IMR-90 (cell line): Measurements from ENCODE around the gene ZNF627. TPM values are rescaled to one million over a fixed set of nuclear protein-coding genes. Genes with fewer than 3 reads are reported as not detected.

ENCODE experiments used
- ATAC-seq: fragments of 200-7000 bp; cut with Tn5 transposase; 2 replicates; pipeline ENCODE4 v1.9.1; 2020; ENCODE audit warnings: low read depth, mild to moderate bottlenecking, moderate library complexity
- BruUV-seq: library from RNA; stranded (reverse); fragments of 400-500 nt; replicated peaks from 2 replicates; lab custom pipeline; 2021; lab: Mats Ljungman, UMichigan
- CTCF ChIA-PET: fragments of 300-600 bp; formaldehyde crosslinking; extraction: SDS; loops from one replicate; lab custom pipeline; 2021; ENCODE audit warnings: antibody characterized with exemption; lab: Yijun Ruan, JAX
- POLR2A ChIA-PET: fragments of 300-600 bp; sonication (Branson Sonifier 250); formaldehyde crosslinking; loops from one replicate; lab custom pipeline; 2022; ENCODE audit warnings: antibody characterized with exemption; ENCODE audit not compliant: unreplicated experiment; lab: Charles Lee
- DNase-seq: peaks from one replicate; pipeline ENCODE4 v3.0.0; 2013
- H2AFZ ChIP-seq: replicated peaks from 2 replicates; pipeline ENCODE3; 2013; ENCODE audit warnings: low read length, mild to moderate bottlenecking; ENCODE audit not compliant: poor library complexity
- H2AK5ac ChIP-seq: 2 replicates; pipeline ENCODE4 v1.6.1; 2013; ENCODE audit warnings: low read depth, low read length, inconsistent platforms
- H2AK9ac ChIP-seq: replicated peaks from 2 replicates; pipeline ENCODE3; 2013; ENCODE audit warnings: mild to moderate bottlenecking, low read depth, low read length, moderate library complexity; ENCODE audit not compliant: poor library complexity
- H2BK120ac ChIP-seq: 2 replicates; pipeline ENCODE4 v1.6.1; 2013; ENCODE audit warnings: low read depth, low read length, inconsistent platforms
- H2BK15ac ChIP-seq: 3 replicates; pipeline ENCODE4 v1.6.1; 2013; ENCODE audit warnings: low read depth, low read length, inconsistent platforms
- H2BK20ac ChIP-seq: 2 replicates; pipeline ENCODE4 v1.6.1; 2013; ENCODE audit warnings: low read depth, mild to moderate bottlenecking, inconsistent platforms, low read length, moderate library complexity
- H2BK5ac ChIP-seq: 2 replicates; pipeline ENCODE4 v1.6.1; 2013; ENCODE audit warnings: mild to moderate bottlenecking, low read depth, low read length, inconsistent platforms; ENCODE audit not compliant: poor library complexity, severe bottlenecking
- H3K14ac ChIP-seq: replicated peaks from 2 replicates; pipeline ENCODE4 v1.6.1; 2013; ENCODE audit warnings: low read depth, low read length, inconsistent platforms
- H3K18ac ChIP-seq: 2 replicates; pipeline ENCODE4 v1.6.1; 2013; ENCODE audit warnings: low read depth, low read length, control low read depth
- H3K23ac ChIP-seq: 2 replicates; pipeline ENCODE4 v1.6.1; 2013; ENCODE audit warnings: low read depth, low read length, inconsistent platforms
- H3K27ac ChIP-seq: 2 replicates; pipeline ENCODE4 v1.5.1; 2013; ENCODE audit warnings: mild to moderate bottlenecking, control low read depth, low read length; ENCODE audit not compliant: insufficient read depth
- H3K27me3 ChIP-seq: 2 replicates; pipeline ENCODE4 v1.6.1; 2013; ENCODE audit warnings: low read length; ENCODE audit not compliant: control insufficient read depth, insufficient read depth
- H3K36me3 ChIP-seq: 2 replicates; pipeline ENCODE4 v1.6.1; 2013; ENCODE audit warnings: low read length, mixed read lengths; ENCODE audit not compliant: control insufficient read depth, insufficient read depth
- H3K4ac ChIP-seq: 2 replicates; pipeline ENCODE4 v1.6.1; 2013; ENCODE audit warnings: low read depth, low read length, inconsistent platforms
- H3K4me1 ChIP-seq: 2 replicates; pipeline ENCODE4 v1.6.1; 2013; ENCODE audit warnings: low read length, mixed read lengths; ENCODE audit not compliant: control insufficient read depth, insufficient read depth
- H3K4me2 ChIP-seq: 2 replicates; pipeline ENCODE4 v1.6.1; 2013; ENCODE audit warnings: low read depth, mild to moderate bottlenecking, control low read depth, low read length, moderate library complexity
- H3K4me3 ChIP-seq: 2 replicates; pipeline ENCODE4 v1.5.1; 2013; ENCODE audit warnings: low read depth, mild to moderate bottlenecking, control low read depth, low read length, moderate library complexity; ENCODE audit not compliant: insufficient read depth
- H3K56ac ChIP-seq: 2 replicates; pipeline ENCODE4 v1.6.1; 2013; ENCODE audit warnings: low read length, inconsistent platforms; ENCODE audit not compliant: insufficient read depth; ENCODE audit errors: extremely low read depth
- H3K79me1 ChIP-seq, 2 experiments: 2 replicates each; pipeline ENCODE4 v1.6.1; 2013; ENCODE audit warnings: low read length in 2 of 2, inconsistent platforms in 1 of 2, low read depth in 1 of 2
- H3K9ac ChIP-seq: 2 replicates; pipeline ENCODE4 v1.6.1; 2013; ENCODE audit warnings: low read depth, low read length, control low read depth
- H3K9me1 ChIP-seq: 2 replicates; pipeline ENCODE4 v1.6.1; 2013; ENCODE audit warnings: low read length, inconsistent platforms; ENCODE audit not compliant: insufficient read depth
- H3K9me3 ChIP-seq: 2 replicates; pipeline ENCODE4 v1.6.1; 2013; ENCODE audit warnings: low read length; ENCODE audit not compliant: control insufficient read depth, insufficient read depth
- H4K20me1 ChIP-seq: 2 replicates; pipeline ENCODE4 v1.6.1; 2013; ENCODE audit warnings: low read length, inconsistent platforms; ENCODE audit not compliant: insufficient read depth
- H4K5ac ChIP-seq: 2 replicates; pipeline ENCODE4 v1.6.1; 2013; ENCODE audit warnings: mild to moderate bottlenecking, low read depth, low read length, control low read depth
- H4K8ac ChIP-seq, 2 experiments: 2 replicates each; pipeline ENCODE4 v1.6.1; 2013; ENCODE audit warnings: low read depth in 2 of 2, low read length in 2 of 2, control low read depth in 1 of 2, inconsistent platforms in 1 of 2
- H4K91ac ChIP-seq: 2 replicates; pipeline ENCODE4 v1.6.1; 2013; ENCODE audit warnings: low read depth, low read length, inconsistent platforms; ENCODE audit not compliant: insufficient read depth
- CEBPB ChIP-seq: IDR thresholded peaks from 2 replicates; pipeline ENCODE4 v1.6.1; 2012; ENCODE audit warnings: low read depth, low read length, improper control_type of control experiment
- CHD1 ChIP-seq: IDR thresholded peaks from 2 replicates; pipeline ENCODE4 v1.6.1; 2012; ENCODE audit warnings: low read depth, low read length, improper control_type of control experiment
- MAZ ChIP-seq: IDR thresholded peaks from 2 replicates; pipeline ENCODE4 v1.6.1; 2012; ENCODE audit warnings: low read depth, mild to moderate bottlenecking, low read length, improper control_type of control experiment, moderate library complexity, borderline replicate concordance
- MXI1 ChIP-seq: IDR thresholded peaks from 2 replicates; pipeline ENCODE4 v1.6.1; 2012; ENCODE audit warnings: low read depth, mild to moderate bottlenecking, low read length, moderate library complexity, borderline replicate concordance
- RAD21 ChIP-seq: IDR thresholded peaks from 2 replicates; pipeline ENCODE4 v1.6.1; 2012; ENCODE audit warnings: low read length, improper control_type of control experiment
- SMC3 ChIP-seq: fragments of 150-350 bp; IDR thresholded peaks from 2 replicates; pipeline ENCODE4 v1.6.1; 2016; ENCODE audit warnings: low read depth, mild to moderate bottlenecking, antibody characterized with exemption, low read length, moderate library complexity
- WGBS, 2 experiments: methylation state at CpG; one replicate each; pipeline versions ENCODE4 v1.1.5 to v1.1.7; 2013; ENCODE audit warnings: missing lambda C conversion rate in 2 of 2; ENCODE audit not compliant: insufficient read length in 1 of 2; ENCODE audit errors: extremely low coverage in 2 of 2; 5-methylcytosine and 5-hydroxymethylcytosine counted together
- dilution Hi-C: fragments of 300-500 bp; cut with HindIII; formaldehyde crosslinking; loops from one replicate; pipeline ENCODE4 v1.14.3; 2018; ENCODE audit warnings: low sequenced_read_pairs; ENCODE audit not compliant: unreplicated experiment
- in situ Hi-C: fragments of 300-500 bp; cut with MboI; formaldehyde crosslinking; loops from 3 replicates; pipeline ENCODE4 v1.14.3; 2019; ENCODE audit warnings: low sequenced_read_pairs, inconsistent platforms, mixed read lengths
- intact Hi-C: fragments of 100-400 bp; cut with micrococcal nuclease; formaldehyde crosslinking; loops from 2 replicates; pipeline ENCODE4 v1.10.0; 2022
- polyA plus RNA-seq, 3 experiments: library from polyadenylated mRNA; depleted of rRNA; stranded (reverse); fragments of >200 nt; gene quantifications; 2 replicates each; pipeline ENCODE4 v1.2.3, GENCODE V29; 2012; ENCODE audit warnings: low replicate concordance in 1 of 3
- total RNA-seq: library from RNA; depleted of rRNA; stranded (reverse); fragments of >200 nt; gene quantifications from 2 replicates; pipeline ENCODE4 v1.2.3, GENCODE V29; 2012

The ZNF627 gene
- total and polyA plus RNA-seq, 2 of the 4 experiments (the other 2 are of a cell fraction) = 6.3 to 34.4 TPM

- ChIA-PET POLR2A (no interaction called here), CTCF (no interaction called here)
- dilution Hi-C loops (no loop called here), intact Hi-C loops (no loop called here), in situ Hi-C loops (no loop called here)
- Histone ChIP-seq H3K79me1 (peaks cover 4 to 12% of the 10 kb centered on the region in 2 experiments; a peak in 3 of 4 replicates), H4K8ac (no peak overlapping the region), H4K20me1 (no peaks in the 10 kb centered on the region), H3K56ac (no peak overlapping the region), H3K4me2 (no peak overlapping the region), H2AK9ac (no peak overlapping the region), H4K91ac (no peak overlapping the region), H3K9ac (no peak overlapping the region), H2BK15ac (no peak overlapping the region), H3K23ac (no peak overlapping the region), H3K4ac (no peak overlapping the region), H3K36me3 (no peaks in the 10 kb centered on the region), H2AFZ (no peak overlapping the region), H2BK20ac (no peak overlapping the region), H3K27ac (no peak overlapping the region), H3K4me1 (no peaks in the 10 kb centered on the region), H3K27me3 (no peaks in the 10 kb centered on the region), H3K9me3 (no peaks in the 10 kb centered on the region), H3K9me1 (no peaks in the 10 kb centered on the region), H2BK5ac (no peak overlapping the region), H4K5ac (no peak overlapping the region), H3K14ac (no peak overlapping the region), H3K4me3 (no peak overlapping the region), H2AK5ac (no peak overlapping the region), H3K18ac (no peak overlapping the region), H2BK120ac (no peak overlapping the region)
- no CpG with 5 or more reads among the region's 7 CpGs for WGBS, 2 experiments
- TF ChIP-seq SMC3 (no peak), MXI1 (no peak), MAZ (no peak), RAD21 (no peak), CHD1 (no peak), CEBPB (no peak)
- BruUV-seq = no TSS peak
- DNase-seq = no peak
- ATAC-seq = no peak
Measured at GRCh38 chr19:11641244-11641643, 44.0 kb downstream of the ZNF627 start.
